ENCODE results near the gene SKP1.

SKP1 gene

GRCh38 chr5:134140530-134141201 is 36.1 kb downstream of the SKP1 start:
- H3K4me3 ChIP-seq (ENCODE audit: low read depth, low read length) = no peak overlapping the region
- peak; percentile 42 for DNase-seq (ENCODE audit: low read depth)
- TF ChIP-seq, protein P1, sequence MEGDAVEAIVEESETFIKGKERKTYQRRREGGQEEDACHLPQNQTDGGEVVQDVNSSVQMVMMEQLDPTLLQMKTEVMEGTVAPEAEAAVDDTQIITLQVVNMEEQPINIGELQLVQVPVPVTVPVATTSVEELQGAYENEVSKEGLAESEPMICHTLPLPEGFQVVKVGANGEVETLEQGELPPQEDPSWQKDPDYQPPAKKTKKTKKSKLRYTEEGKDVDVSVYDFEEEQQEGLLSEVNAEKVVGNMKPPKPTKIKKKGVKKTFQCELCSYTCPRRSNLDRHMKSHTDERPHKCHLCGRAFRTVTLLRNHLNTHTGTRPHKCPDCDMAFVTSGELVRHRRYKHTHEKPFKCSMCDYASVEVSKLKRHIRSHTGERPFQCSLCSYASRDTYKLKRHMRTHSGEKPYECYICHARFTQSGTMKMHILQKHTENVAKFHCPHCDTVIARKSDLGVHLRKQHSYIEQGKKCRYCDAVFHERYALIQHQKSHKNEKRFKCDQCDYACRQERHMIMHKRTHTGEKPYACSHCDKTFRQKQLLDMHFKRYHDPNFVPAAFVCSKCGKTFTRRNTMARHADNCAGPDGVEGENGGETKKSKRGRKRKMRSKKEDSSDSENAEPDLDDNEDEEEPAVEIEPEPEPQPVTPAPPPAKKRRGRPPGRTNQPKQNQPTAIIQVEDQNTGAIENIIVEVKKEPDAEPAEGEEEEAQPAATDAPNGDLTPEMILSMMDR (IDR thresholded peaks at IDR 0.05; ENCODE audit: low read depth, low read length, missing control alignments) = peak; percentile 88

GRCh38 chr5:134139891-134140469 is 36.8 kb downstream of the SKP1 start:
- H3K4me3 ChIP-seq (ENCODE audit: low read depth, low read length) = no peak overlapping the region
- TF ChIP-seq, protein P1 (IDR thresholded peaks at IDR 0.05; ENCODE audit: low read depth, low read length, missing control alignments) = no peak
- no peak for DNase-seq (ENCODE audit: low read depth)

DNA sequence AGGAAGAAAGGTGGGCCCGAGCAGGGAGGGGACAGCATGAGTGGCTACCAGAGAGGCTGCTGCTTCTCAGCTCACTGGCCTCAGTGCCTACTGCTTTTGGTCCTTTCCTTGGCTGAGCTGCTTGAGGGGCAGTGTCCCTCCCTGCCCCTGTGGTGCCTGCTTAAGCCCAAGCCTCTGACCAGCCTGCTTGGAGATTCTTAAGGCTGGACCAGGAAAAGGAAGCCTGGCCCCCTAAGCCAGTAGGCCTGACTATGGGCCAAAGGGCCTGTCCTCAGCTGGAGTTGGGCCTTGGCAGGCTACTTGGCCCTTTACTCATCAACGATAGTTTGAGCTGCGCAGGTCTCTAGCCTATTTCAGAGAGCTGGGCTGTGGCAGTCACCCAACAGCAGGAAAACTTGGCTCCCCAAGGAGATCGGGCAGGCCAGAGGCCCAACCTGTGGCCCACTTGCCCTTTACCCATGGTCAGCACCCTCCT is 37.3 kb downstream of the SKP1 start:
- DNase-seq (ENCODE audit: low read depth) = no peak
- TF ChIP-seq, protein P1 (IDR thresholded peaks at IDR 0.05; ENCODE audit: low read depth, low read length, missing control alignments) = no peak
- no peak overlapping the region for H3K4me3 ChIP-seq (ENCODE audit: low read depth, low read length)

DNA sequence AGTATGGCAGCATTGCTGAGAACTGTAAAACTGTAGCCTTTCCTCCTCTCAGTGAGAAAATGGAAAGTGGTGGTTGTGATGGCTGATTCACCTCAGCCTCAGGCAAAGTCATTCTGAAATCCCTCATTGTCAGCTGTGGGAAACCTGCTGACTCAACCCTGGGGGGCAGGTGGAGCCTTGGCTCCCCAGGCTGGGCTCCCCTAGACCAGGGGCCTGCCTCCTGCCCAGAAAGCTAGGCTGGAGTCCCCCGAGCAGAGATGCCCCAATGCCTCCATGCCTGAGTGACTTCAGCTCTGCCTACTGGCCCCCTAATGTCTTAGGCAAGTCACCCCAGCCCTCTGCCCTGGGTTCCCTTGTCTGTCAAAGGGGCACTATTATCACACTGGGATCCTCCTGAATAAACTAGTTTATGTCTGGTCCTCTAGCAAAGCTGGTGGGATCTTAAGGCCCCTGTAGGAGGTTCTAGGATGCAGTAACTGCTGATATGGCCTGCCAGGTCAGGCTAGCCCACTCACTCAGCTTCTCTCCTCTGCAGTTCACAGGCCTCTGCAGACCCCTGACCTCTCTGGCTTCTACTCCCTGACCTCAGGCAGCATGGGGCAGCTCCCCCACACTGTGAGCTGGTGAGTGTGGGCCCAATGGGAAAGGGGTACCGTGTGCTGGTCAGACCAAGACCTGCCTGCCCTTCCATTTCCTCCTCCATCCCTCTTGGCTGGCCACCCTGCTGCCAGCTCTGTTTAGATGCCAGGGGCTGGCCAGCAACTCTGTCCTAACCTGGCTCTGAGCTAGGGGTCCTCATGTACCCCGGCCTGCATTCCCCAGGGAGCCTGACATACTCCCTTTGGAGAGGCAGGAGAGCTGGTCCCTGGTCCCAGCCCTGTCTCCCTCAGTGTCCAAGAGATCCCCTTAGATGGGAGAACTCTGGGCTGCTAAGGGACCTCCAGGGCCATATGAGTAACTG is 38.1 kb downstream of the SKP1 start:
- peak; percentile 67 for DNase-seq (ENCODE audit: low read depth)
- TF ChIP-seq, protein P1 (IDR thresholded peaks at IDR 0.05; ENCODE audit: low read depth, low read length, missing control alignments) = no peak
- H3K4me3 ChIP-seq (ENCODE audit: low read depth, low read length) = no peak overlapping the region

GRCh38 chr5:134136771-134137170 is 40.0 kb downstream of the SKP1 start:
- no peak overlapping the region for H3K4me3 ChIP-seq (ENCODE audit: low read depth, low read length)
- no peak for DNase-seq (ENCODE audit: low read depth)

GRCh38 chr5:134136221-134136631 is 40.5 kb downstream of the SKP1 start:
- TF ChIP-seq, protein P1 (IDR thresholded peaks at IDR 0.05; ENCODE audit: low read depth, low read length, missing control alignments) = no peak
- DNase-seq (ENCODE audit: low read depth) = no peak

More at GRCh38 chr5:134136771-134137170, 40.0 kb downstream of the SKP1 start:
- TF ChIP-seq, protein P1 (IDR thresholded peaks at IDR 0.05; ENCODE audit: low read depth, low read length, missing control alignments) = no peak

More at GRCh38 chr5:134136221-134136631, 40.5 kb downstream of the SKP1 start:
- no peak overlapping the region for H3K4me3 ChIP-seq (ENCODE audit: low read depth, low read length)

All from GM12864 (cell line).